Left lung (tissue), 10 donors: ENCODE results near the gene CTIF. TPM values are rescaled to one million over a fixed set of nuclear protein-coding genes. Genes with fewer than 3 reads are reported as not detected.

Experiments used
- ATAC-seq: fragments of 200-7000 bp; cut with Tn5 transposase; one replicate; pipeline ENCODE4 v1.9.1; 2020; ENCODE audit warnings: moderate library complexity
- DNase-seq, 4 donors: peaks; one replicate each; pipeline ENCODE4 v3.0.0-alpha.2; 2013 to 2020
- H3K27ac ChIP-seq, 2 donors: fragments of 200-600 bp; sonication (generic) in 1 of 2; one replicate each; pipeline versions ENCODE4 v1.5.0 to v1.8.0; 2020 to 2021
- H3K27me3 ChIP-seq, 2 donors: fragments of 200-600 bp; sonication (generic) in 1 of 2; one replicate each; pipeline versions ENCODE4 v1.5.0 to v1.8.0; 2020 to 2021
- H3K36me3 ChIP-seq, 2 donors: fragments of 200-600 bp; sonication (generic) in 1 of 2; one replicate each; pipeline versions ENCODE4 v1.5.0 to v1.8.0; 2020 to 2021
- H3K4me1 ChIP-seq, 2 donors: fragments of 200-600 bp; one replicate each; pipeline ENCODE4 v1.8.0; 2021
- H3K4me3 ChIP-seq, 2 donors: fragments of 200-600 bp; sonication (generic) in 1 of 2; one replicate each; pipeline versions ENCODE4 v1.5.0 to v1.8.0; 2020 to 2021; ENCODE audit warnings: mild to moderate bottlenecking in 1 of 2
- H3K9me3 ChIP-seq, 2 donors: fragments of 200-600 bp; sonication (generic) in 1 of 2; one replicate each; pipeline versions ENCODE4 v1.5.0 to v1.8.0; 2020 to 2021
- CTCF ChIP-seq, 2 donors: fragments of 200-600 bp; sonication (generic) in 1 of 2; IDR thresholded peaks; one replicate each; pipeline versions ENCODE4 v1.5.0 to v1.8.0; 2021; ENCODE audit warnings: antibody characterized with exemption in 2 of 2
- intact Hi-C, 2 donors: fragments of 100-400 bp; cut with DNase I; formaldehyde crosslinking; loops; one replicate each; pipeline versions ENCODE4 v1.11.2 to v1.14.2; 2022
- polyA plus RNA-seq, 6 donors: library from polyadenylated mRNA; unstranded; fragments of 120-200 nt; gene quantifications; one replicate each; pipeline ENCODE4 v1.2.1, GENCODE V29; 2013; ENCODE audit not compliant: insufficient read length in 6 of 6
- total RNA-seq, 2 donors: library from RNA; stranded (reverse); fragmentation: NEBNext Ultra II Directional; extraction: Animal tissue kit (Norgen Biotek cat#: 25700); gene quantifications; one replicate each; pipeline ENCODE4 v1.2.1, GENCODE V29; 2021
- donor health status: DM: no; HTN: yes; CAD: no.
- donor health status: DM: no; HTN: no; CAD: no.

The CTIF gene
- total and polyA plus RNA-seq, 8 donors = 24.9 to 46.1 (median 34.9) TPM

DNA sequence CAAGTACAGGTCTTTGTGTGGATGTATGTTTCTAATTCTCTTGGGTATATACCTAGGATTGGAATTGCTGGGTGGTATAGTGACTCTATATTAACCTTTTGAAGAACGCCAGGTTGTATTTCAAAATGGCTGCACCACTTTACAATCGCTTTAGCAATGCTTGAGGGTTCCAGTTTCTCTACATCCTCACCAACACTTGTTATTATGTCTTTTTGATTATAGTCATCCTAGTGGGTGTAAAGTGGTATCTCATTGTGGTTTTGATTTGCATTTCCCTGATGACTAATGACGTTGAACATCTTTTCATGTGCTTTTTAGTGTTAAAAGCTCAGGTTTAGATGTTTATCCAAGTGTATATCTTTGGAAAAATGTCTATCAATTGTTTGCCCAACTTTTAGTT is 39.5 kb downstream of the CTIF start:
- no peak for TF ChIP-seq CTCF (IDR thresholded peaks at IDR 0.05)
- intact Hi-C loops = no loop called here
- Histone ChIP-seq H3K36me3 (peaks cover 0 to 8% of the 10 kb centered on the region in 2 donors), H3K4me1 (no peaks in the 10 kb centered on the region), H3K9me3 (peaks cover 0 to 2% of the 10 kb centered on the region in 2 donors), H3K27ac (no peak overlapping the region), H3K4me3 (no peak overlapping the region), H3K27me3 (no peaks in the 10 kb centered on the region)
- no peak for ATAC-seq
- DNase-seq = no peak

DNA sequence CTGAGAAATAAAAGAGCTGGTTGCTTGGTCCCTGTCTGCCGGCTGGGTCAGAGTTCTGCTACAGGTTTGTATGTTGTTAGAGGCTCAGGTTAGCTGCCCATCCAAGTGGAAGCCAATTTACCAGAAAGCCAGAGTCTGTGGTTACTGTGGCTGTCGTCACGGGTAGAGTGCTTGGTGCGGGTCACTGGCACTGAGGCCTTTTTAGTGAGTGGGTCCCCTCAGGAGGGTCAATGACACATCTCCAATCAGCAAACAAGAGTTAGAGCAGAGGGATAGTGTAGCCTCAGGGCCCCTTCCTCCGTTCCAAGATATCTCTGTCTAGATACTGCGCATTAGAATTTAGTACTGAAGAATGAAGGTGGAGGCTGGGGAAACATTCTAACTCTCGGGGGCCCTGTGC is 41.2 kb downstream of the CTIF start:
- intact Hi-C loops = no loop called here
- Histone ChIP-seq H3K4me1 (no peaks in the 10 kb centered on the region), H3K4me3 (no peak overlapping the region), H3K9me3 (peaks cover 0 to 2% of the 10 kb centered on the region in 2 donors), H3K27me3 (no peaks in the 10 kb centered on the region), H3K27ac (no peak overlapping the region), H3K36me3 (peaks cover 0 to 8% of the 10 kb centered on the region in 2 donors)
- ATAC-seq (no peak), DNase-seq (no peak)
- no peak for TF ChIP-seq CTCF (IDR thresholded peaks at IDR 0.05)

DNA sequence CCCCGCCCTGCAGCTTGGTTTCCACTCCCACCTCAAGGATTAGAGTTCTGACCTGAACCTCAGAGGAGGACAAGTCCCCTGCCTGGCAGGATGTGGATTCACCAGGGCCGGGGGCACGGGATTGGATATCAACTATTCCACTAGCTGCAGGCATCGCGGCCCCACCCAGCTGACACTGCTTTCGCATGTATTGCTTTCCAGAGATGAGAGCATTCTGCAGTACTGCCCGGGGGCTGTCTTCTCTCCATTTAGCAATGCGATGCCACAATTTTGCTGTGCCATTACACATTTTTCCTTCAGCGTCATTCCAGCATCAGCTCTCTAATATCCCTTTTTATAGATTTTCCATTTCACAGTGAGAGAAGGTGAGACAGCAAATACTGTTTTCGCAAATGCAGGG is 42.0 kb downstream of the CTIF start:
- H3K4me1 ChIP-seq = no peaks in the 10 kb centered on the region
- H3K9me3 ChIP-seq = peaks cover 0 to 2% of the 10 kb centered on the region in 2 donors
- TF ChIP-seq CTCF (IDR thresholded peaks at IDR 0.05) = no peak
- no peaks in the 10 kb centered on the region for H3K27me3 ChIP-seq
- DNase-seq = no peak
- H3K36me3 ChIP-seq = peaks cover 0 to 5% of the 10 kb centered on the region in 2 donors
- H3K27ac ChIP-seq = no peak overlapping the region
- intact Hi-C loops = no loop called here
- ATAC-seq = no peak
- no peak overlapping the region for H3K4me3 ChIP-seq

GRCh38 chr18:48581206-48581605 is 42.4 kb downstream of the CTIF start:
- TF ChIP-seq CTCF (IDR thresholded peaks at IDR 0.05) = no peak
- ATAC-seq = no peak
- Histone ChIP-seq H3K27ac (no peak overlapping the region), H3K36me3 (peaks cover 0 to under 1% of the 10 kb centered on the region in 2 donors), H3K9me3 (peaks cover 0 to 2% of the 10 kb centered on the region in 2 donors), H3K4me3 (no peak overlapping the region), H3K27me3 (no peaks in the 10 kb centered on the region), H3K4me1 (no peaks in the 10 kb centered on the region)
- intact Hi-C loops = no loop called here
- DNase-seq = no peak

GRCh38 chr18:48581941-48582340 is 43.1 kb downstream of the CTIF start:
- Histone ChIP-seq H3K4me1 (no peaks in the 10 kb centered on the region), H3K4me3 (no peak overlapping the region), H3K9me3 (peaks cover 0 to 2% of the 10 kb centered on the region in 2 donors), H3K36me3 (no peaks in the 10 kb centered on the region), H3K27me3 (no peaks in the 10 kb centered on the region), H3K27ac (no peak overlapping the region)
- intact Hi-C loops = no loop called here
- TF ChIP-seq CTCF (IDR thresholded peaks at IDR 0.05) = no peak
- DNase-seq (no peak), ATAC-seq (no peak)
